DMS153 (cell line): ENCODE measurements around the gene OSM.

Source experiments
- DNase-seq: peaks from one replicate; lab custom pipeline; 2025; lab: John Stamatoyannopoulos, UW

Gene OSM

DNA sequence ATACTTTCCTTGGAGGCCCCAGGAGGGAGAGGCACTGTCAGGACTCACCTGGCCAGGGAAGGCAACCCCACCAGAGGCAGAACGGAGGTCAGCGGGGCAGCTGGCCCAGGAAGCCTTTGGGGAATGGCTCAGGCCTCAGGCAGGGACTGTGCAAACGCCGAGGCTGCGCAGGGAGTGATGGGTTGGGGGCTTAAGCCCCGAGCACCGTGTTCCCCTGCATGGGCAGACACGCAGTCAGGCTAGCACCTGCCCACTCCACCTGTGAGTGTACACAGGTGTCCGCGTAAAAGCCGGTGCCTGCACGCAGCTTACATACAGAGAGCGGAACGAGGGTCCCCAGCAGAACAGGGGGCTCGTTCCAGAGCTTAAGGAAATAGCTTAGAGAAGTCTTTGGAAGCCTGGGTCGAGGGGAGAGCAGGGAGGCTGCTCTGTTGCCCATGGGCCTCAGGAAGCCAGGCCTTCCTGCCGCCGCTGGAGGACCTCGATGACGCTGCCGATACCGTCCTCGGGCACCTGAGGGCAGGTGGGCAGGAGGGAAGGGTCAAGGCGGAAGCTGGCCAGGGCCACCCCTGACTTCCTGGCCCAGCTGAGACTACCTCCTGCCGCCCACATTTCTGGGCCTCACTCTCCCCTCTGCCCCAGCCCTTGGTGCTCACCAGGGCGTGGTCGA lies 18.7 kb upstream of the OSM start:
- no peak for DNase-seq

DNA sequence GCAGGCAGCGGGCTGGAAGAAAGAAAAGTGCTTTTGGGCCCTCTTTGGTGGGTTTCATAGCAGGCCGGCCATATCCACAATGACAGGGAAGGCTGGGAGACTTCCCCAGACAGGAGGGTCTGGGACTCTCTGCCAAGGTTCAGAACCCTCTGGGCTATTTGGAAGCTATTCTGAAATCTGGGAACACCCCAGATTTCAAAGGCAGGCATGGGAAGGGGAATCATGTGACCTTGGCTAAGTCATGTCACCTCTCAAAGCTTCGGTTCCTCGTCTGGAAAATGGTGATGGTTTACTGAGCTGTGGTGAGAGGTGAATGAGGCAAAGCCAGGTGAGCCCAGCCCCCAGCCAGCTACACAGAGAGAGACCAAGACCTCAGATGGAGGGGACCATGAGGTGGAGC lies 18.0 kb upstream of the OSM start:
- no peak for DNase-seq

DNA sequence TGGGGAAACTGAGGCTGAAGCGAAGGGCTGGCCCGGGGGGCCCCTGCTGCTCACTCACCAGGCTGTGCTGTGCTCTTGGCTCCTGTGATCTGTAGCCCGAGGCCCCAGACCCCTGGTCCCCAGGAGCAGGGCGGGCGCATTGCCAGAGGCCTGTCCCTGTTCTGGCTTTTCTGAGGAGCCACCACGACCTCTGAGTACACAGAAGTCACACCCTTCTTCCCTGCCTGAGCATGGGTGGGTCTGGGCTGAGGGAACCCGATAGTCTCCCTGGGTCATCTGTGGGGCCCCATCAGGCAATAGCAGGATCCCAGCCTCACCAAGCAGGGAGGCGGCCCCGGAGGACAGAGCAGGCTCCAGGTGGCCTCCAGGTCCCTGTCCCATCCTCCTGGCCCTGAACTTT lies 17.5 kb upstream of the OSM start:
- DNase-seq, result no peak

GRCh38 chr22:30283342-30283741 lies 16.7 kb upstream of the OSM start:
- no peak for DNase-seq

DNA sequence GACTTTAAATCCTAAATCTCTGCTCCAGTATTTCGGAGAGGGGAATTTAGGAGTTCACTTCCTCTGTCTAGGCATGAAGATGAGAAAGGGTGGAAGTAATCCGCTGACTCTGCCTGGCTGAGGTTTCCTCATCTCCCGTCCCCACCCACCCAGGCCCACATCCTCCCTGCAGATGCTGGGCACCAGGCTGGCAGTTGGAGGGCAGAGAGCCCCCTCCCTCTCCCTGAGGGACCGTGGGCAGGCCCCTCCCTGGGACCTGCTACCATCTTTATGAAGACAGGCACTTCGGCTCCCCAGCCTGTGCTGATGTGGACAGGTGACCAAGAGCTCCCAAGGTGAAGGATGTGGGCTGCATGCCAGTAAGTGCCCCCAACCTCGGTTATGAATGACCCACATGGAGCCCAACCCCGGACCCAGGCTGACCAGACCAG lies 16.0 kb upstream of the OSM start:
- no peak for DNase-seq

GRCh38 chr22:30280505-30280904 lies 13.9 kb upstream of the OSM start:
- DNase-seq, result no peak

DNA sequence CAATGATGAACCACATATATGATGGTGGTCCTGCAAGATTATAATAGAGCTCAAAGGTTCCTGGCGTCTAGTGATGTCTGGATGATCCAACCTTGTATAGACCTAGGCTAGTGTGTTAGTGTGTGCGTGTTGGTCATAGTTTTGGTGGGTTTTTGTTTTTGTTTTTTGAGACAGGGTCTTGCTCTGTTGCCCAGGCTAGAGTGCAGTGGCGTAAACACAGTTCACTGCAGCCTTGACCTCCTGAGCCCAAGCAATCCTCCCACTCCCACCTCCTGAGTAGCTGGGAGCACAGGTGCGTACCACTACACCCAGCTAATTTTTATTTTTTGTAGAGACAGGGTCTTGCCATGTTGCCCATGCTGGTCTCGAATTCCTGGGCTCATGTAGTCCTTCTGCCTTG lies 13.3 kb upstream of the OSM start:
- DNase-seq, result no peak

DNA sequence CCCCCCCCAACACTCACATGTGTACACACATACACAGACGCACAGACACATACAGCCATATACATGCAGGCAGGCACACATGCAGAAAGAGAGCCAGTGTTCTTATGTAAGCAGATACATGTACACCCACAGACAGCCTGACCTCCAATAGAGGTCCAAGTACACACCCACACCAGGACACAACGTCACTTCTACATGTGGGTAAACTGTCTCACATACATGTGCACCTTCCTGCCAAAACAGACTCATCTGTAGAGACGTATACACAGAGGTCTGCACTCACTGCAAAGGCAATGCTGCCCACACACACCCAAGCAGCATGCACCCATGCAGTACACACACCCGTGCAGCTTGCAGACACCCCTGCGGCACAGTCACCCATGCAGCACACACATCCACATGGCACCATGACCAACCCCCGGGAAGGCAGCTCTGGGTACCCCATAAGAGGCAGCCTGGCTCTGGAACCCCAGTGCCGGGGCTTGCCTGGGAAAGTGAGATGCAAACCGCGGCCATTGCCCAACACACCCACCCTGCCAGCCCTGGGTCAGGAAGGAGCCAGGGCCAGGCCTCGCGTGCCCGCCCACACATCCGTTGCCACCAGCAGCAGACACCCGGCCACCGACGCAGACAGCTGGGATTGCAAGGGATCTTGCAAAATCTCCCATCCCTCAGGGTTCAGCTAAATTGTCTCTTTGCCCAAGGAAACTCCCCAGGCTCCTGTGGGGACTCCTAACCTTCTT lies 12.6 kb upstream of the OSM start:
- no peak for DNase-seq

- DNase-seq, result no peak
Measured at GRCh38 chr22:30277547-30278344, 11.1 kb upstream of the OSM start.

DNA sequence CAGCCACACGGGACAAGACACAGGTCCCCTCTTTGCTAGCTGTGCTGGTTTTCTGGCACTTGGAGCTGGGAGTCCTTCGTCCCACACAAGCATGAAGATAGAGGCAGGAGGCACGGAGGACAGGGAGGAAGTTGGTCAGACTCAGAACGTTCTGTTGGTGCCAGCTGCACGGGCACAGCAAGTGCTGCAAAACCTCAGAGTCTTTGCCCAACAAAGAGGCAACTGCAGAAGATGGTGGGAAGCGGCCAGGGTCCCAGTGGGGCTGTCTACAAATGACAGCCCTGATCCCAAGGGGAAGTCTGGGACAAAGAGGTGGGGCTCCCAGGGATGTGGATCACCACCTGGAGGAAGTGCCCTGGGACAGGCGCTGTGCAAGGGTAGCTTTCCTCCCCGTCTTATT lies 9.4 kb upstream of the OSM start:
- DNase-seq, result no peak

DNA sequence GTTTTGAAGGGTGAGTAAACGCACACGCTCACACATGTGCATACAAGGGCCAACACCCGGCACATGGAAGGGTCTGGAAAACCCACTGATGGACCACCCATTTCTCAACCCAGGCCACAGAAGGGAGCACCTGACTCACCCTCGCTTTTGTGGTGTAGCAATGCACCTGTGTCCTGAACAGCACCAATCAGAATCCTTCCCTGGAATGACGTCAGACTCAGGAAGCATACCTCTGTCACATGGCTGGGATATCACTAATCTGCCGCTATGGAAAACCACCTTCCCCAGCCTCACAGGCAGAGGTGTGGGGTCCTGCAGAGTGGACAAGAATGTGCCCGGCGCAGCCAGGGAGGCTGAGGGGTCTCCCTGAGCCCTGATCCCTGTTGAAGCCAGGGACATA lies 9.0 kb upstream of the OSM start:
- peak; percentile 57 for DNase-seq

GRCh38 chr22:30274437-30274812 lies 7.8 kb upstream of the OSM start:
- DNase-seq, result no peak

- DNase-seq, result no peak
Measured at GRCh38 chr22:30273711-30274436, 7.2 kb upstream of the OSM start.

- no peak for DNase-seq
Measured at GRCh38 chr22:30272781-30273601, 6.3 kb upstream of the OSM start.

- no peak for DNase-seq
Measured at GRCh38 chr22:30270832-30271231, 4.2 kb upstream of the OSM start.

DNA sequence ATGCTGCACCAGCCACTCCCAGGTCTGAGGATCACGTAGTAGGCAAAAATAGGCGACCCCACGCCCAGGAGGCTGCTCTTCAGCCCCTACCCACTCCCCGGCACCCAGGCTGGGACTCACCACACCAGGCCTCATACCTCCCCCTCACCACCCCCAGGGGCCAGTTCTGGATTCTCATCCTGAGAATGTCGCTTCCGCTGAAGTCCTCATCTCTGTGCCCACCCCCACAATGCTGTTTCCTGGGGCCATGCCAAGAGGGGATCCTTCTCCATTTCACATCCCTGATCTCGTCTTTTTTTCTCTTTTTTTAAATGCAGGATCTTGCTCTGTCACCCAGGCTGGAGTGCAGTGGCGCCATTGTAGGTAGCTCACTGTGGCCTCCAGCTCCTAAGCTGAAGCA lies 1.7 kb upstream of the OSM start:
- no peak for DNase-seq

DNA sequence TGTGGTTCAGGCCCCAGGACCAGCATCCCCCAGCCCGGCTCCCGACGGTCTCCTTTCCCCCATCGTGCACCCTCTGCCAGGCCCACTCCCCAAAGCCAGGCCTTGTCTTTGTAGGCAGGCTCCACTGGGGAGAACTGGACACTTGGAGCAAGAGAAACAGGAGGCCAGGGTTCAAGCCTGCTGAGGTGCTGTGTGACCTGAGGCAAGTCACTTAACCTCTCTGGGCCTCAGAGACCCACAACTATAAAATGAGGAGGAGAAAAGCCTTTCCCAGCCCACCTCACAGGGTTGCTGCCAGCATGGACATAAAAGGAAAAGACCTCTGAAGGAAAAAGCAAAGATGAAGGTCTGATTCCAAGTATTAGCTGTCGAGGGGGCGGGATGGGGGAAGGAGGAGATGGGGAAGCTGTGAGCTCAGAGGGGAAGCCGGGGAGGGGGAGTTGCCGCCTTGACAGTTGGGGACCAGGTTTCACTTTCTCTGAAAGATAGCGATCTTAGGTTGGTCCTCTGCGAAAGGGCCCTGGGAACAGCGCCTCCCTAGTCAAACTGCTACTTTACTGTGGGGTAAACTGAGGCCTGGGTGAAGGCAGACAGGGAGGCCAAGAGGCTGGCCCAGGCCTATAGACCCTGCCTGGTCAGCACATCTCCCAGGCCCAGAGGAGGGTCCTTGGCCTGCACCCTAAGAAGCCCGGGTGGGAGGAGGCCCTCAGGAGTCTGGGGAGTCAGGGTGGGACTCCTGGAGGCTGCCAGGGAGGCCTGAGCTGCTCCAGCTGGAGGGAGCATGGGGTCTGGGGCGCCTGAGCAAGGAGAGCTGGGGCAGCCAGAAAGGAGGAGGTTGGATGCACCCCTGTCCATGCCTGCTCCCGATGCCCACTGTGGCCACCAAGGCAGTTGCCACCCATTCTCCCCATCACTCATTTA lies 991 bp upstream of the OSM start:
- DNase-seq, result no peak

DNA sequence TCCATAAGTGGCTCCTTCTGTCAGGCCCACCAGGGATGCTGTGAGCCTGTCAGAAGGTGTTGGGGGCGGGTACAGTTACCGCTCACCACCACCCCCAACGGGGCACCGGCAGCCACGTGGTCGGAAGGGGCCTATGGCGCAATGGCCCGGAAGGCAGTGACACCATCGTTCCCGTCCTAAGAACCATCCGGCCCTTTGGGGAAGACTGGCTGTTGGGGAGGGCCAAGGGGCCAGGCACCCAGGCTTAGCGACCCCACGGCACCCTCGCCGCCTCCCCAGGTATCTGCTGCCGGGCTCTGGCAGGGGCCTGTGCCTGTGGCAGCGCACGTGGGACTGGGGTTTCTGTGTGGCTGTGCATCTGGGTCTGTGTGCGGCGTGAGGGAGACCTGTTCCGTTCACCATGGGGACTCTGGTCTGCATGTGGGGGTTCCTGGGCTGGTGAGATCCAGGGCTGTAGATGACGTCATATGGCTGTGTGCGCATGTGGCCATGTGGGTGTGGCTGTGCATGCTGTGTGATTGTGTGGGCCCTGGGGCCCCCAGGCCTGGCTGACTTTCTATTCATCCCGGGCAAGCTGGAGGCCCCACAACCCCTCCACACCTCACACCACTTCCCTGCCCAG lies 717 bp downstream of the OSM start:
- no peak for DNase-seq

DNA sequence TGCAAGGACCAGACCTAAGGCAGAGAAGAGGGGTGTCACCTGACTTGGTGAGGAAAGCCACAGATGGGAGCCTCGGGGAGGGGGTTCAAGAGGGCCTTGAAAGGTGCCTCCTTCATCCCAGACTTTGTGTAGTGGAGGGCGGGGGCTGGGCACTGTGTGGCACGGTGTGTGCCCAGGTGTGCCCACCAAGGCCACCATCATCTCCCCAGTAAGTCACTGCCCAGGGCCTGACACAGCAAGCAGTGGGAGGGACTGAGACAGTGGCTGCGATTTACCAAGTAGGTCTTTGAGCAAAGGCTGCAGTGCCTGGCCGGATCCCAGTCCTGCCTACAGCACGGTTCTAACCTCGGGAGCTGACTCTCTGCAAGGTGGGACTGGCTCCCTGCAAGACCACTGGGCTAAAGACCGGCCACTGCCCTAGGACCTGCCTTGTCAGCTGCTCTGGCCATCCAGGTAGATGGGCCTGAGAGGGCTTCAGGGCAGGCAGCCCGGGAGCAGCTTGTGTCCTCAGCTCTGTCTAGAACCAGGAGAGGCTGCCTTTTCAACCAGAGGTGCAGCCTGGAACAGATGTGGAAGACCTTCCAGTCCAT lies 1.4 kb downstream of the OSM start:
- no peak for DNase-seq

DNA sequence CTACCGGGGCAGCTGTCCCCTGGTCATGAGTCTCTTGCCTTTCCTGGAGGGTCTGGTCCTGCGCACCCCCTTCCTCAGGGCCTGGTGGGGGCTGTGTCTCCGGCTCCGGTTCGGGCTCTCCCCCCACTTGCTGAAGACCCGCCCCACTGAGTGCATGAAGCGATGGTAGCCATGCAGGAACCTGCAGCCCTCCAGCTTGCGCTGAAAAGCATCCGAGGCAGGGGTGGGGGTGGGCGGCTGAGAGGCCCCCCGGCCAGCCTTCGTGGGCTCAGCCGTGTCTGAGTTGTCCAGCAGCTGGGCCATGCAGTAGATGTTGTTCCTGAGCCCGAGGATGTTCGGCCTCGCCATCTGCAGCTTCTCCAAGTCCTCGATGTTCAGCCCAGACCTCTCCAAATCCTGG lies 2.8 kb downstream of the OSM start:
- DNase-seq, result no peak
